GM12874 (cell line): ENCODE data around the gene C22orf39.

ENCODE experiments used
- TF ChIP-seq, protein P1 (sequence below): IDR thresholded peaks from 2 replicates; pipeline ENCODE4 v1.5.1; 2011; ENCODE audit warnings: low read depth, mild to moderate bottlenecking, control low read depth, low read length, moderate library complexity; ENCODE audit not compliant: insufficient read depth

The C22orf39 gene

DNA sequence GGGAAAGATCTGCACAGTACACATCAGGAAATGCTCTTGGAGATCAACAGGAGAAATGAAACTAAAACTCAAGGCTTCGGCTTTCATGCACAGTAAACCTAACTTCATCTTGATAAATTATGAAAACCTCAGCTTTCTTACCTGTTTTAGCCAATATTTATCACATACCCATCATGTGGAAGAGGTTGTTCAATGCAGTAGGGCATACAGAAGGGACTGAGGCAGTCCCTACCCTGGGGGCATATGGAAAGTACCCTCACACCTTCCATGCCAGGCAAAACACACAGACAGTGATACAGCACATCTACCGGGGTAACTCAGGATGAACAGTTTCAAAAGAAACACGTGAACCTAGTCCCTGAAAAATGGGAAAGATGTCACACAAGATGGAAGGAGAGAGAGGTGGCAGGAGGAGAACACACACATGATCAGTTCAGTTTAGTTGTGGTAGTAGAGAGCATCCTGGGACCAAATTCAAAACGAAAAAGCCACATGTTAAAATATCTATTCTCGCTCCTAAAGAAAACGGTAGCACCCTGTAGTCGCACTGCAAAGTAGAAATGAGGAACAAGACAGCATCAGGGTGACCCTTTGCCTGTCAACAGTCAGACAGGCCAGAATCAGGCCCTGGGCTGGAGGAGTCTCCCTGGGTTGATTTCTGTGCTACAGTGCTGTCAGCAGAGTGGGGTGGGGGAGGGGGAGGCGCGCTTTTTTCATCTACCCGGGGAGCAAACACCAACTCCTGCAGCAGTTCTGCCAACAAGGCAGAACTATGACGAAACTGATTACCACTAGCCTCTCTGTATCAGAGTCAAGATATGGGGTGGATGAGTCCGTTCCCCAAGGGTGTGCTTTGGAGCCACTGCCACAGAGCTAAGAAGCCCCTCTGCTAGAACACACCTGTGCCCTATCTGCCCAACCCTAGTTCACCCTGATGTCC is 17.3 kb downstream of the C22orf39 start:
- TF ChIP-seq, protein P1, sequence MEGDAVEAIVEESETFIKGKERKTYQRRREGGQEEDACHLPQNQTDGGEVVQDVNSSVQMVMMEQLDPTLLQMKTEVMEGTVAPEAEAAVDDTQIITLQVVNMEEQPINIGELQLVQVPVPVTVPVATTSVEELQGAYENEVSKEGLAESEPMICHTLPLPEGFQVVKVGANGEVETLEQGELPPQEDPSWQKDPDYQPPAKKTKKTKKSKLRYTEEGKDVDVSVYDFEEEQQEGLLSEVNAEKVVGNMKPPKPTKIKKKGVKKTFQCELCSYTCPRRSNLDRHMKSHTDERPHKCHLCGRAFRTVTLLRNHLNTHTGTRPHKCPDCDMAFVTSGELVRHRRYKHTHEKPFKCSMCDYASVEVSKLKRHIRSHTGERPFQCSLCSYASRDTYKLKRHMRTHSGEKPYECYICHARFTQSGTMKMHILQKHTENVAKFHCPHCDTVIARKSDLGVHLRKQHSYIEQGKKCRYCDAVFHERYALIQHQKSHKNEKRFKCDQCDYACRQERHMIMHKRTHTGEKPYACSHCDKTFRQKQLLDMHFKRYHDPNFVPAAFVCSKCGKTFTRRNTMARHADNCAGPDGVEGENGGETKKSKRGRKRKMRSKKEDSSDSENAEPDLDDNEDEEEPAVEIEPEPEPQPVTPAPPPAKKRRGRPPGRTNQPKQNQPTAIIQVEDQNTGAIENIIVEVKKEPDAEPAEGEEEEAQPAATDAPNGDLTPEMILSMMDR = no peak

- TF ChIP-seq, protein P1 = no peak
Observed at GRCh38 chr22:19424186-19424500, 23.4 kb downstream of the C22orf39 start.

DNA sequence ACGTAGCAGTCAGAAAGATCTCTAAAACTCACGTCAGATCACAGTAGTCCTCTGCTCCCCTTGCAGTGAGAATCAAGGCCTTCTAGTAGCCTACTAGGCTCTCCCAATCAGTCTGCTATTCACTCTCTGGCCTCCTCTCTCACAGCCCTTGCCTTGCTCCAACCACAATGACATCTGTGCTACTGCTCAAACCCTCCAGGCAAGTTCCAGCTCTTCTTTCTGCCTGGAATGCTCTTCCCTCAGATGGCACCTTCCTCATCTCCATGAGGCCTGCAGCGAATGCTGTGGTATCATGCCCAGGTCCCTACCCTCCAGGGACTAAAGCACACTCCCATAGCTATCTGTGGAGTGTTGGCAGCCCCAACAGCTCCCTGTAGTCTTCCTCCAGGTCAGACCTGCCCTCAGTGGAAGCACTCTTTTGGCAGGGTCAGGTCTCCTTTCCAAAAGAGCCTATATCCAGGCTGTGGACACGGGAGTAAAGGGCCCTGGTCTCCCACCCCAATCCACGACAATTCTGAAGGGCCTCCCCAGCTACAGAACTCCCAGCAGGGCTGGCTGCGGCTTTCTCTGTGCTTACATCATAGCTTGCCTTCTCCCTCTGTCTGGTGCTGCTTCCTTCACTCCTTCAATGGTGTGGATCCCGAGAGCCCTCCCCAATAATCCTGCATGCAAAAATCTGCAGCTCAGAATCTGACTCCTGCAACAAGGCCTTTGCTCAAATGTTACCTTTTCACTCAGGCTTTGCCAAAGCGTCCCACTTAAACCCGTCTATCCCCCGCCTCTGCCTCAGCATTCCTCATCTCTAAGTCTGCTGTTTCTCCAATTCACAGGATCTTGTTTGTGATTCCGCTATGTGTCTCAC is 24.8 kb downstream of the C22orf39 start:
- TF ChIP-seq, protein P1 = no peak

DNA sequence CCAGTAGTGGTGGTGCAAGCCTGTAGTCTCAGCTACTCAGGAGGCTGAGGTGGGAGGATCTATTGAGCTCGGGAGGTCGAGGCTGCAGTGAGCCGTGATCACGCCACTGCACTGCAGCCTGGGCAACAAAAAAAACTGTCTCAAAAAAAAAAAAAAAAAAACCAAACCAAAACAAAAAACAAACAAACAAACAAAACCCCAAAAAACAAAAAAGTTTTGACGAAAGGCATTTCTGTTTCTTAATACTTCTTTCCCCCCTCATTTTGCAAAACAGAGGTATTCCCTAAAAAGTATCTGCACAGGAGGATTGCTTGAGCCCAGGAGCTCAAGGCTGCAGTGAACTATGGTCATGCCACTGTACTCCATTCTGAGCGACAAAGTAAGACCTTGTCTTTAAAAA is 27.2 kb downstream of the C22orf39 start:
- TF ChIP-seq, protein P1 = no peak

- TF ChIP-seq, protein P1 = no peak
Observed at GRCh38 chr22:19419464-19420178, 27.9 kb downstream of the C22orf39 start.

GRCh38 chr22:19419086-19419463 is 28.4 kb downstream of the C22orf39 start:
- TF ChIP-seq, protein P1 = no peak

DNA sequence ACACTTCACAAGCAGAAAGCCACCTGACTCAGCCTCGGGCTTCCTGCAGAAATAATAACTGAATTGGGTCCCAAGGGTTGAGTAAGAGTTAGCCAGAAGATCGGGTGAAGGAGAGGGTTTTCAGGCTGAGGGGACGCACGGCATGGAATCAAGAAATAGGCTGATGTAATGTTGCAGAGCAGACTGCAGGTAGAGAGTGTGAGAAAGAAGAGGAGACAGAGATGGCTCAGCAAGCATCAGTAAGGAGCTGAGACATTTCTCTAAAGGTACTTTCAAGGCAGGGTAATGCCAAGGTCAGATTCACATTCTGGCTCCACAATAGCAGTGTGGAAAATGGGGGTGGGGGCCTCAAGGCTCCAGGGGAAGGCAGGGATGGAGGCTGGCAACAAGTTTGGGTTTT is 34.6 kb downstream of the C22orf39 start:
- TF ChIP-seq, protein P1 = no peak
